Smooth muscle cell (in vitro differentiated cells): ENCODE measurements around the gene PRKN. TPM values are rescaled to one million over a fixed set of nuclear protein-coding genes. Genes with fewer than 3 reads are reported as not detected.

Experiments
- DNase-seq: peaks from one replicate; lab custom pipeline; 2025; ENCODE audit not compliant: unreplicated experiment; lab: John Stamatoyannopoulos, UW
- H2AFZ ChIP-seq: fragments of 200-600 bp; sonication (generic); 2 replicates; pipeline ENCODE4 v1.6.0; 2016; ENCODE audit warnings: antibody characterized with exemption, low read depth, mild to moderate bottlenecking
- H3F3A ChIP-seq: fragments of 200-600 bp; sonication (generic); 2 replicates; pipeline ENCODE4 v1.6.0; 2017; ENCODE audit warnings: antibody characterized with exemption, low read depth
- H3K27ac ChIP-seq: fragments of 200-600 bp; sonication (generic); 2 replicates; pipeline ENCODE4 v1.5.1; 2016; ENCODE audit warnings: low read depth, mild to moderate bottlenecking
- H3K27me3 ChIP-seq: fragments of 200-600 bp; sonication (generic); 2 replicates; pipeline ENCODE4 v1.6.1; 2016; ENCODE audit warnings: low read depth, mild to moderate bottlenecking
- H3K36me3 ChIP-seq: fragments of 200-600 bp; sonication (generic); 2 replicates; pipeline ENCODE4 v1.5.1; 2016; ENCODE audit warnings: low read depth
- H3K4me1 ChIP-seq: fragments of 200-600 bp; sonication (generic); 2 replicates; pipeline ENCODE4 v1.5.1; 2016; ENCODE audit warnings: low read depth
- H3K4me2 ChIP-seq: fragments of 200-600 bp; sonication (generic); 2 replicates; pipeline ENCODE4 v1.6.0; 2016; ENCODE audit warnings: mild to moderate bottlenecking
- H3K4me3 ChIP-seq: fragments of 200-600 bp; sonication (generic); 2 replicates; pipeline ENCODE4 v1.5.1; 2016; ENCODE audit warnings: mild to moderate bottlenecking
- H3K79me2 ChIP-seq: fragments of 200-600 bp; sonication (generic); 2 replicates; pipeline ENCODE4 v1.6.0; 2016; ENCODE audit warnings: low read depth, mild to moderate bottlenecking
- H3K9ac ChIP-seq: fragments of 200-600 bp; sonication (generic); 2 replicates; pipeline ENCODE4 v1.6.0; 2016; ENCODE audit warnings: low read depth
- H3K9me3 ChIP-seq: fragments of 200-600 bp; sonication (generic); replicated peaks from 2 replicates; pipeline ENCODE4 v1.5.1; 2016; ENCODE audit warnings: low read depth
- H4K20me1 ChIP-seq: fragments of 200-600 bp; sonication (generic); 2 replicates; pipeline ENCODE4 v1.6.0; 2016; ENCODE audit warnings: low read depth
- WGBS: methylation state at CpG from one replicate; pipeline ENCODE4 v1.1.7; 2016; ENCODE audit warnings: low lambda C conversion rate; 5-methylcytosine and 5-hydroxymethylcytosine counted together
- polyA plus RNA-seq: library from polyadenylated mRNA; unstranded; fragments of >200 nt; fragmentation: Nextera tagmentation; extraction: Ambion mirVana; gene quantifications from 2 replicates; pipeline ENCODE4 v1.2.1, GENCODE V29; 2016
- total RNA-seq: library from RNA; depleted of rRNA; stranded (reverse); fragments of >200 nt; gene quantifications from 2 replicates; pipeline ENCODE4 v1.2.3, GENCODE V29; 2014
- TF ChIP-seq, protein P1 (sequence below): fragments of 200-600 bp; sonication (generic); IDR thresholded peaks from 2 replicates; pipeline ENCODE4 v1.5.1; 2017; ENCODE audit warnings: borderline replicate concordance, mild to moderate bottlenecking, antibody characterized with exemption; ENCODE audit not compliant: insufficient read depth, poor library complexity, severe bottlenecking

PRKN gene
- total and polyA plus RNA-seq, 2 experiments from 2014 or later = 0.81 to 5.1 TPM

DNA sequence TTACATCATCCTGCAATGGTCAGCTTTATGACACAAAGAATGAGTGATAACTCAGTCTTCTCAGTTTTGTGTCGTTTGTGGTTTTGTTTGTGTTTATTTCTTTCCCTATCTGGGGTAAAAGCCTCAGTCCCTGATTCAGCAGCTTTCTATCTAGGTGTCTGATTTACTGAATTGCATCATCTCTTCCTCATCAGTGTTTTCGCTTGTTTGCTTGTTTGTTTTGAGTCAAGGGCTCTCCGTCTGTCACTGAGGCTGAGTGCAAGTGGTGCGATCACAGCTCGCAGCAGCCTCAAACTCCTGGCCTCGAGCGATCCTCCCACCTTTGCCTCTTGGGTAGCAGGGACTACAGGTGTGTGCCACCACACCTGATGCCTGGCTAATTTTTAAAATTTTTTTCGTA, 548.9 kb downstream of the PRKN start:
- 87% methylated on average over 8 of the region's 8 CpGs for WGBS
- no peaks in the 10 kb centered on the region for H3K27me3 ChIP-seq
- H3K9me3 ChIP-seq = no peaks in the 10 kb centered on the region
- no peak for DNase-seq
- H3K4me3 ChIP-seq = no peak overlapping the region
- no peak overlapping the region for H2AFZ ChIP-seq
- H3K4me1 ChIP-seq = no peaks in the 10 kb centered on the region
- no peak overlapping the region for H3K4me2 ChIP-seq
- no peaks in the 10 kb centered on the region for H3K79me2 ChIP-seq
- no peaks in the 10 kb centered on the region for H4K20me1 ChIP-seq
- no peaks in the 10 kb centered on the region for H3F3A ChIP-seq
- H3K27ac ChIP-seq = no peak overlapping the region
- H3K9ac ChIP-seq = no peak overlapping the region
- H3K36me3 ChIP-seq = no peaks in the 10 kb centered on the region
- TF ChIP-seq, protein P1, sequence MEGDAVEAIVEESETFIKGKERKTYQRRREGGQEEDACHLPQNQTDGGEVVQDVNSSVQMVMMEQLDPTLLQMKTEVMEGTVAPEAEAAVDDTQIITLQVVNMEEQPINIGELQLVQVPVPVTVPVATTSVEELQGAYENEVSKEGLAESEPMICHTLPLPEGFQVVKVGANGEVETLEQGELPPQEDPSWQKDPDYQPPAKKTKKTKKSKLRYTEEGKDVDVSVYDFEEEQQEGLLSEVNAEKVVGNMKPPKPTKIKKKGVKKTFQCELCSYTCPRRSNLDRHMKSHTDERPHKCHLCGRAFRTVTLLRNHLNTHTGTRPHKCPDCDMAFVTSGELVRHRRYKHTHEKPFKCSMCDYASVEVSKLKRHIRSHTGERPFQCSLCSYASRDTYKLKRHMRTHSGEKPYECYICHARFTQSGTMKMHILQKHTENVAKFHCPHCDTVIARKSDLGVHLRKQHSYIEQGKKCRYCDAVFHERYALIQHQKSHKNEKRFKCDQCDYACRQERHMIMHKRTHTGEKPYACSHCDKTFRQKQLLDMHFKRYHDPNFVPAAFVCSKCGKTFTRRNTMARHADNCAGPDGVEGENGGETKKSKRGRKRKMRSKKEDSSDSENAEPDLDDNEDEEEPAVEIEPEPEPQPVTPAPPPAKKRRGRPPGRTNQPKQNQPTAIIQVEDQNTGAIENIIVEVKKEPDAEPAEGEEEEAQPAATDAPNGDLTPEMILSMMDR = no peak

- WGBS = 92% methylated on average over 3 of the region's 3 CpGs
- Histone ChIP-seq H3K9ac (no peak overlapping the region), H3K27ac (no peak overlapping the region), H3K4me1 (no peaks in the 10 kb centered on the region), H2AFZ (no peak overlapping the region), H3K36me3 (no peaks in the 10 kb centered on the region), H3K4me3 (no peak overlapping the region), H3K79me2 (no peaks in the 10 kb centered on the region), H3K27me3 (no peaks in the 10 kb centered on the region), H3F3A (no peaks in the 10 kb centered on the region), H3K9me3 (no peaks in the 10 kb centered on the region), H3K4me2 (no peak overlapping the region), H4K20me1 (no peaks in the 10 kb centered on the region)
- DNase-seq = no peak
- TF ChIP-seq, protein P1 = no peak
These were observed 549.3 kb downstream of the PRKN start for GRCh38 chr6:162178266-162178665.

- 69% methylated on average over 4 of the region's 4 CpGs for WGBS
- no peak for DNase-seq
These were observed 549.8 kb downstream of the PRKN start for GRCh38 chr6:162177746-162178145.

GRCh38 chr6:162173466-162173865, 554.1 kb downstream of the PRKN start:
- Histone ChIP-seq H3K4me3 (no peak overlapping the region), H3K36me3 (no peaks in the 10 kb centered on the region), H3K4me1 (no peaks in the 10 kb centered on the region), H3K9me3 (no peaks in the 10 kb centered on the region), H3K27me3 (no peaks in the 10 kb centered on the region), H3K4me2 (no peak overlapping the region), H3K79me2 (no peaks in the 10 kb centered on the region), H3K27ac (no peak overlapping the region), H3F3A (no peaks in the 10 kb centered on the region), H4K20me1 (no peaks in the 10 kb centered on the region), H2AFZ (no peak overlapping the region), H3K9ac (no peak overlapping the region)
- WGBS = 100% methylated on average over 1 of the region's 1 CpG
- TF ChIP-seq, protein P1 = no peak
- no peak for DNase-seq

More at GRCh38 chr6:162177746-162178145, 549.8 kb downstream of the PRKN start:
- H3K9ac ChIP-seq = no peak overlapping the region
- H3K36me3 ChIP-seq = no peaks in the 10 kb centered on the region
- TF ChIP-seq, protein P1 = no peak
- no peaks in the 10 kb centered on the region for H3K4me1 ChIP-seq
- no peak overlapping the region for H3K4me2 ChIP-seq
- H3K27me3 ChIP-seq = no peaks in the 10 kb centered on the region
- H2AFZ ChIP-seq = no peak overlapping the region
- no peaks in the 10 kb centered on the region for H3F3A ChIP-seq
- H3K4me3 ChIP-seq = no peak overlapping the region
- H3K27ac ChIP-seq = no peak overlapping the region
- H3K9me3 ChIP-seq = no peaks in the 10 kb centered on the region
- H4K20me1 ChIP-seq = no peaks in the 10 kb centered on the region
- no peaks in the 10 kb centered on the region for H3K79me2 ChIP-seq
